ENCODE data around the gene NDEL1.

The NDEL1 gene

GRCh38 chr17:8506145-8506544 lies 70.5 kb downstream of the NDEL1 start:
- Histone ChIP-seq H3K9me3 (ENCODE audit: control insufficient read depth, low read length) (no peaks in the 10 kb centered on the region), H3K4me1 (ENCODE audit: control insufficient read depth, insufficient read depth, low read length, poor library complexity, severe bottlenecking) (no peaks in the 10 kb centered on the region), H3K36me3 (ENCODE audit: control insufficient read depth, insufficient read depth, low read length) (no peaks in the 10 kb centered on the region), H3K27ac (ENCODE audit: insufficient read depth, low read length, poor library complexity, severe bottlenecking) (no peak overlapping the region), H3K4me3 (ENCODE audit: insufficient read depth, low read depth, low read length, poor library complexity, severe bottlenecking) (no peak overlapping the region), H3K27me3 (replicated peaks; ENCODE audit: control insufficient read depth, insufficient read depth, low read length, poor library complexity, severe bottlenecking) (no peaks in the 10 kb centered on the region)
- no peak for DNase-seq

- H3K9me3 ChIP-seq (ENCODE audit: control insufficient read depth, low read length), result no peaks in the 10 kb centered on the region
- no peaks in the 10 kb centered on the region for H3K27me3 ChIP-seq (replicated peaks; ENCODE audit: control insufficient read depth, insufficient read depth, low read length, poor library complexity, severe bottlenecking)
- DNase-seq, result no peak
- H3K4me3 ChIP-seq (ENCODE audit: insufficient read depth, low read depth, low read length, poor library complexity, severe bottlenecking), result no peak overlapping the region
- H3K27ac ChIP-seq (ENCODE audit: insufficient read depth, low read length, poor library complexity, severe bottlenecking), result no peak overlapping the region
- H3K4me1 ChIP-seq (ENCODE audit: control insufficient read depth, insufficient read depth, low read length, poor library complexity, severe bottlenecking), result no peaks in the 10 kb centered on the region
- H3K36me3 ChIP-seq (ENCODE audit: control insufficient read depth, insufficient read depth, low read length), result no peaks in the 10 kb centered on the region
Measured at GRCh38 chr17:8514801-8515200, 79.1 kb downstream of the NDEL1 start.
